ENCODE data around the gene YIPF3.
"Not testable (repeated sequence)": the region's sequence is repeated elsewhere in the genome, so short reads cannot be mapped to it uniquely, and the experiment has no call there.

Gene YIPF3

DNA sequence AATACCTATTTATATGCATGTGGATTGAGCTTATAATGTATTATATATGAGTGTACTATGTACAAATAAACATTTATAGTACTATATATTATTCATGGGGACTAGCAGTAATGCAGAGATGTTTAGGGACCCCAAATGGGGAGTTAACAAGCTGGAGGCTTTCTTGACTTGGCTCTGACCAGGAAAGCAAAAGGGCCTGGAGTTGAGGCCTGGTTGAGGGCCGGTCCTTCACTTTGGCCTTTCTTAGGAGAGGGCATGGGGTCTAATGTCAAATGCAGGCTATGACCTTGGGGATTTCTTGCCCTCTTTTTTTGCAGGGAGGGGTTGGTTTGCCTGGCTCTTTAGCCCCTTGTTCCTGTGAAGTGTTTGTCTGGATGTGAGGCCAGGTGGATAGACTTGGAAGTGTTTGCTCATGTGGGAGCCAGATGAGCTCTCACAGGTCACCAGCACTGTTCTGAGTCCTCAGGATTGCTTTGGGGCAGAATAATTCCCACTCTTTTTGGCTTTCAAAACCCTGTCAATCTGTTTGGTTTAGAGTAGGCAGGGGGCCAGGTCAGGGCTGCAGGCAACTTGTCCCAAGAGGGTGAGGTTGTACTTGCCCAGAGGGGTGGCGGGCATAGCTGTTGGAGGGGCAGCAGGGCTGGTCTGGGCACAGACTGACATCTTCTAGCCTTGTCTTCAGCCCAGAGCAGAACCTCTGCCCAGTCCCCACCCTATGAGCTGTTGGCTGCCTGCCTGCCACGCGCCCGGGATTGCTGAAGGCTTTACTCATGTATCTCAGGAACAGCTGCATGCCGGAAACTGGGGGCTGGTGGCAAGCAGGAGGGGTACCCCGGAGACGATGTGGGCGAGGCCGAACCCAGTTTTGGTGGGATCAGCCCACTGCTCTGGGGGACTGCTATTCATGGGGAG lies 24.7 kb downstream of the YIPF3 start:
- DNase-seq = no peak

DNA sequence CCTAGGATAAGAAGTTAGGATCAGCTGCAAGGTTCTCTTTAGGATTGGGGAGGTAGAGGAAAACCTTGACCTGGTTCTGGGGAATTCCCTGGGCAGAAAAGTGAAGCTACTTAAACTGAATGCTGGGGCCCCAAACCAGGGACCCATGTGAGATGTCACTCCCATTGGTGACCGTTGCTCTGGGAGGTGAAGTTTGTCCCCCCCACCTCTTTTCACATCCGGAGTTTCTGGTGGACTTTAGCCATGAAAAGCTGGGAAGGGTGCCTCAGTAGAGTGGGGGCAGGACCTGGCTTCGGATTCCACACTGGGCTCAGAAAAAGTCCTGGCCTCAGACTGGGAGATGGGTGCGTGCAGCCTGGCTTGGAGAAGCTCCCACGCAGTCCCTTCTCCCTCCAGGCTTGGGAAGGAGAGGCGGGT lies 26.2 kb downstream of the YIPF3 start:
- no peak for DNase-seq

DNA sequence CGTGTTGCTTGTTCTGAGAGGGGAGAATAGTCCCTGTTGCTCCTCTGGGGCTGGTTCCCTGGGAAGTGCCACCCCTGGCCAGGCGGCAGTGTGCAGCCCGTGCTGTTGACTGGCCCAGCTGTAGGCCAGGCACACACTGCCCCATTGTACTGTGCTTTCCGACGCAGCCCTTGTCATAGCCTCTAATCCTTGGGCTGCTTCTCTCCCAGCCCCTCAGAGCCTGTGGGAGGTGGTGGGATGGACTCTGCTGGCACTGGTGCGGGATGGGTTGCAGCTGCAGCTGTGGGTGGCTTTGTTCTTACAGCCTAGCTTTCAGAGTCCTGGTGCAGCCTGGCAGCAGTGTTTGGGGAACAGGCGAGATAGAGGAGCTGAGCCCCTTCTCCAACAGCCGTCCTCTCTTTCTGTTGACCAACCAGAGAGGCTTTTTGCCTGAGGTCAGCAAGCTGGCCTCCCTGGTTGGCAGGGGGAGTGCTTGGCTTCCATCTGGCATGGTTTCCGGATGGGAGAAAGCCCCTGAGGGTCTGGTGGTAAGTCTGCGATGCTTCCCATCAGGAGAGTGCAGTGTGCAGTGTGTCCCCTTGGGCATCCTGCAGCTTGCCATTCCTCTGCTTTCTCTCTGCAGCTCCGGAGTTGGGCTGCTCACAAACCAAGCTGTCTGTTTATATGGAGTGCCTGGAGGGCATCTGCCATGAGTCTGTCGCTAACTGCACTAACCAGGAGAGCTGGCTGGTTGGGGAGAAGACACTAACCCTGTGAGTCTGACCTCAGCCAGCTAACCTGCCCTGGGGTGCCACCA lies 27.3 kb downstream of the YIPF3 start:
- no peak for DNase-seq

DNA sequence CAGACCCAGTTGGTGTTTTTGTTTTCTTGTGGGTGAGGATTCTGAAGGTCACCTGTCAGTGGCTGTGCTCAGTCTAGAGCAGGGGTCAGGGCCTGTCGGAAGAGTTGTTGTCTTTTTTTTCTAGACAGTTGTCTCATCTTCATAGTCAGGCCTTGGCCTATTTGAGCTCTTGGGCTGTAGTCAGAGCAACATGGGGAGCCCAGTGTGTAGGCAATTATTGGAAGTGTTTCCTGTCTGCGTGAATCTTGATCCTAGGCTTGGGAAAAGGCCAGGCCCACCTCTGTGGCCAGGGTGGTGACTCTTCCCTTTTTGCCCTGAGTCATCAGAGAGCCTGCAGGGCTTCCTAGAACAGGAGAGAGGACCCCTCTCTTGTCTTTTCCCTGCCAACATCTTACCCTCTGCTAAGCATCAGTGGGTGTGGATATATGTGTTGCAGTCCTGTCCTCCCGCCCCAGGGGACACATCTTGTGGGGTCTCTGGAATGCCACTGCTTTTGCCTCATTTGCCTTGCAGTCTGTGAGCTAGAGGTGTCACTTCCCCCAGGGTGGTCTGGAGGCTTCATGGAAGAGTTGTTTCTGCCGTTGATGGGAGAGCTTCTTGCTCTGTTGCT lies 28.0 kb downstream of the YIPF3 start:
- DNase-seq = no peak

DNA sequence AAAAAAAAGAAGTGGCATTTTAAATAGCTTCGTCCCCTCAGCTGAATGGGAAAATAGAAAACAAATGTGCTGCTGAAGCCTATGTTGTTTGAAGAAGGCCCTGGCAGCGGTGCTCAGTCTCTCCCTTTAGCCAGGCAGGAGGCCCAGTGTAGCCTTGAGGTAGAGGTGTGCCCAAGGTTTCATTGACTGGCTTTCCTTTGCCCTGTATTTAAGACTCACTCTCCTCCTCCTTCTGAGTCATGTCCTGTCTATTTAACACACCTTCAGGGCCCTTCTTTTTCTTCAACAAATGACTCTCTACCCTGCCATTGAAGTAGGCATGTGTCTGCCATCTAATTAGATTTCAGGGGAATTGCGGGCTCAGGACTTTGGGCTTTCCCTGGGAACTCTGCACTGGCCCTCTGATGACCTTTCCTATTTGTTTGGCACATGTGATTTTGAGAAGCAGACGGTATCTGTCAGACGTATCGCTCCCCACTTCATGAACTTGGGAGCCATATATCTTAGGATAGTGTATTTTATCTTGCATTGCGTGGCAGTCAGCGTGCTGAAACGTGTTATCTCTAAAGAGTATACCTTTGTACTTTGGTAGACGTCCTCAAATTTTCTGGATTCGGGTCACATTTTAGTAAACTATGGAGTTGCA lies 35.0 kb downstream of the YIPF3 start:
- DNase-seq = no peak

DNA sequence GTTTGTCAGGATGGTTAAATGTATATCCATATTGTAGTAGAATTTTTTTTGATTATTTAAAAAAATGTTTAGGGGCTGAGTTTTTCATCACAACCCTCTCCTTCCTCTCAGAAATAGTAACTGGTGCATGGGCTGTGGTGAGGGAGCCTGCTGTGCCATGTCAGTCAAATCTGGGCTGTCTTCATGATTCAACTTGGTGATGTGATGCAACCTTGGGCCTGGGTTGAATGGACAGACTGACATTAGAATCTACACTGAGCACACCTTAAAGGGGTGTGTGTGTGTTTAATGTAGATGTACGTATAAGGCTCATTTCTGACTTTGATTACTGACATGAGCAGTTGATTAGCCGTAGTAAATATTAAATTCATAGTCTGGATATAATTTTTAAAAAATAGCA lies 35.7 kb downstream of the YIPF3 start:
- no peak for DNase-seq

DNA sequence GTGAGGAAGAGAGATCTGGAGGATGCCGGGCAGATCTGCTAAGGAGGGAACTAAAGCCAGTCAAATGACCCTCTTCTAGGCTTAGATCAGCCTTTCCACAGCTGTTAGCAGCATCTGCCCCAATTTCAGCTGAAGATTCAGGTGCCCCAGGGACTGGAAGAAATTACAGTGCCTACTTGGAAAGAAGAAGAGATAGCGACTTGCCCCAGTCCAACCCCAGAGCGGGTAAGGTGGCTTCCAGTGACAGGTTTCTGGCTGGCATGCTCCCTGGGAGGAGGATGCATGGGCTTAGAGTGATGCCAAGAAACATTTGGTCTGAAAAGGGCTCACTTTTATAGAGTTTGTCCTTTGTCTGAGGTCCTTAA lies 38.7 kb downstream of the YIPF3 start:
- DNase-seq = no peak

DNA sequence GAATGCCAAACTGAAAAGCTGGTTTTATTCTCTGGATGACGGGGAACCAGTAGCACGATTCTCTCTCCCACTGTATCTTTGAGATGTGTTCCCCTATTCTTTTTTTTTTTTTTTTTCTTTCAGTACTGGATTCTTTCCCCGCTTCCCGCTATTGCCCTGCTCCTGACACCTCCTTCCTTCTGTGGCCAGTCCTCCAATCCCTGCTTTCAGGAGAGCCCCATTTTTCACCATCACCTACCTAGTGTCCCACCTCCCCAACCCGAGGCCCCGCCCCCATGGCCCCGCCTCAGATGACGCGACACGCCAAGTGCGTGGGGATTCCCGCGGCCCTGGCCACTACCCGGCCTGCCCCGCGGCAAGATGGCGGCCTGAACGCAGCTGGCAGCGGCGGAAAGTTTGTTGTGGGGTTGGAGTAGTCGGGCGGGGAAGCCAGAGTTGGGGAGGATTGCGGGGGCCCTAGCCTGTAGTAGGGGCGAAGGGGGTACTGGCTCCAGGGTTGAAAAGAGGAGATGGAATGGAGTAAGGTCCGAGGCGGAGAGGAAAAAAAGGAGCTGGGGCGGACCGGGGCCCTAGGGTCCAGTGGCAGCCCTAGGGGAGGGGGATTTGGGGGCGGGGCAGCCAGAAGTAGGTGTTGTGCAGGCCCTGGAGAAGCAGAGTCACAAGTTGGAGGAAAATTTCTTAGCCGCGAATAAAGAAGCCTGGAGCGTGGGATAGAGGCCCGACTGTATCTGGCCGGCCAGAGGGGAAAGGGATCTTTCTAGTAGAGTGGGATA lies 39.3 kb downstream of the YIPF3 start, which contains the start of gene TJAP1:
Gene TJAP1, plus strand, starts transcription at position 336 of the 773 bp plus-strand sequence. CDS start 21,432 bp downstream, outside the sequence.
- DNase-seq = peak; percentile 89 to 98 (median 95)

DNA sequence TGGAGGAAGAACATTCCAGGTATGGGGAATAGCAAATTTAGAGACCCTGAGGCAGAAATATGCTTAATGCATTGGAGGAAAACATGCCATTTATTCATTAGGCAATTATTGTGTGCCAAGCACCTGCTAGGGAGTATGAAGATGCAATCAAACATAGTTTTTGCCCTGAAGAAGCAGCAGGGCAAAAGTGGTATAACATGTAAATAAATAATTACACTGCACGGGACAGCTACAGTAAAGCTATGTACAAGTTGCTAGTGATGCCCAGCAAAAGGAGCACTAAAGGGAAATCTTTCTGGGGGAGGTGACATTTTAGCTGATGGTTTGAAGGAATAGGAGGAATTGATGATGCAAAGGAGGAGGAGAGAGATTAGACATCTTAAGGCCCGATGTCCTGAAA lies 40.0 kb downstream of the YIPF3 start:
- no peak for DNase-seq

DNA sequence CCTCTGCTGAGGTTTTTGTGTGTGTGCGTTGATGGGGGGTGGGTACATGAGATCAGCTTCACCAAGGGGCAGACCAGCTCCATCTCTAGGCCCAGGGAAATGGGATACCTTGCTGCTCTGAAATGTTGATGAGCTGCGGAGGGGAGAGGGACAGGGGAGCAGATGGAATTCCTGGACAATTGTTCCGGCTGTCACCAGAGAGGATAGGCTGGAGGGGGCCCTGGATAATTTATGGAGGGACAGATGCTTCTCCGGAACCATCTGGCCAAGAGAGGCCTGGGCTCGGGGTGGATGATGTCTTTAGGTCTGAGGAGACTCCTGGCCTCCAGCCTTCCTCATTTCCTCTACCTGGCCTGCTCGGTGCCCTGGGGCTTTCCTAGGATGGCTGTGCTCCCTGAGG lies 41.2 kb downstream of the YIPF3 start:
- DNase-seq = no peak

DNA sequence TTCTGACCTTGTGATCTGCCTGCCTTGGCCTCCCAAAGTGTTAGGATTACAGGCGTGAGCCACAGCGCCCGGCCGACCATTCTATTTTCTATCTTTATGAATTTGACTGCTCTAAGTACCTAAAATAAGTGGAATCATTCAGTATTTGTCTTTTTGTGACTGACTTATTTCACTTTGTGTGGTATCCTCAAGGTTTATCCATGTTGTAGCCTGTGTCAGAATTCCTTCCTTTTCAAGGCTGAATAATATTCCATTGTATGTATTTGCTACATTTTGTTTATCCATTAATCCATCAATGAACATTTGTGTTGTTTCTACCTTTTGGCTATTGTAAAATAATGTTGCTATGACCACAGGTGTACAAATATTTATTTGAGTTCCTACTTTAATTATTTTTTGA lies 44.2 kb downstream of the YIPF3 start:
- DNase-seq = no peak

DNA sequence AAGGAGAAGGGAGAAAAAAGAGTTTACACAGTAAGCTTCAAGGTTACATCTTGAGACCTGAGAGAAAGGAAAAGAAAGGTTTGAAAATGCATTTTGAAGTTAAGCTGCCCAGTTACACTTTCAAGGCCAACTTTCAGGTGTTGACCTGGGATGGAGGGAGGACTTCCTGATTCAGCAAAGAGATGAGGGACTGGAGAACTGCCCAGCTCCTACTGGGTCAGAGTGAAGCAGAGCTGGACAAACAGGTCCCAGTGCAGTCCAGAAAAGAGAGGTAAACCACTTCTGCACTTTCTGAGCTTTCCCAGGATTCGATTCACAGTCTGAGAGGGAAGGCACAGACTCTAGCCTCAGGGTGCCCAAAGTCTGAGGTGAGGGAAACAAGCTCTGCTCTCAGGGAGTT lies 45.3 kb downstream of the YIPF3 start:
- no peak for DNase-seq

DNA sequence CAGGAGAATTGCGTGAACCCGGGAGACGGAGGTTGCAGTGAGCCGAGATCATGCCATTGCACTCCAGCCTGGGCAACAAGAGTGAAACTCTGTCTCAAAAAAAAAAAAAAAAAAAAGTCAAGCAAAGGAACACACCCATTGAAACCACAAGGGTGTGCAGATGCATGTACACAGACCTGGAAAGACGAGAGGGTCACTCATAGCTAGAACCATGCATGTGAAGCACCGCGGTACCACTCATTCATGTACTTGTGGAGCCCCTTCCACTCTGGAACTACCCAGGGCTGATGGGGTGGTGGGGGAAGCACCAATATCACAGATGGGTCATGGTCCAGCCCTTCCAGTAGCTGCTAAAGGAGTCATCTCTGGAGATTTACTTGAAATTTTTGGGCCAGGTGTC lies 46.8 kb downstream of the YIPF3 start:
- DNase-seq = no peak

DNA sequence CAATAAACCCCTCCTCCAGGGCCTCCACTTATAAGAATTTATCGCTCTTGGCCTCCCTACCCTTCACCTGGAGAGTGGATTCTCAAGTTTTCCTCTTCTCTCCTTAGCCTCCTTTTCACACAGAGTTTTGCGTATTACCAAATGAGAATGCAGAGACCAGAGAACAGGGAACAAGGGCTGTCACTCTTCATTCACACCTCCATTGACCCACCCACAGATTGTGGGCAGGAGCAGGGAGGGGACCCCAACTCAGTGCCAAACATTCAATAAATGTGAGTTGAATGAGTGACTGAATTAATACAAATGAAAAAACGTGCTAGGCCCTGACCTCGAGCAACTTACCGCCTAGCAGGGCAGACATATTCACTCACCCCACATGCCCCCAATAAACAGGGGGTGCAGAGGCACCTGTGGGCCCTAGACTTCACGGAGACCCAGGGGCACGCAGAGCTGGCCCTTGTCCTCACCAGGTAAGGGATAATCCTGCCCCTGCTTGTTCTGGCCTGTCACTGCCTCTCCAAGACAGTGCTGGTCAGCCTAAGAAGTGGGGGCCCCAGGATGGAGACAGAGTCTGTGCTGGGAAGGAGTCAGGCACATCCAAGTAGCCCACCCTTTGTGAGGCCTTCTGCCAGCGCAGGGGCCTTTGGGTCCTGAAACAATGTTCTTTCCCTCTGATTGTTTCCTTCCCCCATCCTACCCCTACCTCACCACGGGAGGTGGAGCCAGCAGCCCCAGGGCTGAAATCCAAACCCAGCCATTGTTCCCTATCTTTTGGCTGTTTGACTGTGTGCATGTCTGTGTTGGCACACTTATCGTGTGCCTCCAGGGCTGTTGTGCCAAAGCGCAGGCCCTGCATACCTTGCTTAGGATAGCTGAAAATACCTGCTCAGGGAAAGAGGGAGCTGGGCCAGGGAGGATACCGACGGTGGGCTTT lies 47.7 kb downstream of the YIPF3 start:
- DNase-seq = no peak

DNA sequence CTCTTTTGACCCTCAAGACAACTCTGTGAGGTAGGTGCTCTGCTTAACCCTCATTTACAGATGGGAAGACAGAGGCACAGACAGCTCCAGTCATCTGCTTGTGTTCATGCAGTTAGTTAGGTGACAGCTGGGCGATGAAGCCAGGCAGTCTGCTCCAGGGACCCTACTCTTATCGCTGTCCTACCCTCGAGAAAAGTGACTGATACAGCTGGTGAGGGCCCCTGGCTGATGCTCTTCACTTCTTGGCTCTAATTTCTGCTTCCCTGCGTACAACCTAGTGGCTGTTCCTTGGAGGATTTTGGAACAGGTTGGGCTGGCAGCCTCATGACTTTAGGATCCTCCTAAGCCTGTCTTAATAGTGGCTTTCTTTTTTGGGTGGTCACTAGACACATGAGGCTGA lies 48.5 kb downstream of the YIPF3 start:
- DNase-seq = no peak

DNA sequence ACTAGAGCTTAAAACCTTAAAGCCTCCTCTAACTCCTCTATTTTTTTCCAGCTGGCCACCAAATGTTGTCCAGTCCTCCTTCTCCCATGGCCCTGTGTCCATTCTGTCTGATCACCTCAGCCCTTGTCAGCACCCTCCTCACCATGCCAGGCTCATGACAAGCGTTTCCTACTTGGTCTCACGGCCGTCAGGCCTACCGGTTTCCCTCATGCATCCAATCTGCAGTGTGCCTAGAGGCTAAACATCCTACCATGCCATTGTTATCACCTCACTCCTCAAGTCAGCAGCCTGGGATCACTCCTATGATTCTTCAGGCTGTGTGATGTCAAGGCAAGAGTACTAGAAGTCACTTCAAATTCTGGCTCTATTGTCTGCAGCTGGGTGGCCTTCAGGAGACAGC lies 49.0 kb downstream of the YIPF3 start:
- DNase-seq = no peak

DNA sequence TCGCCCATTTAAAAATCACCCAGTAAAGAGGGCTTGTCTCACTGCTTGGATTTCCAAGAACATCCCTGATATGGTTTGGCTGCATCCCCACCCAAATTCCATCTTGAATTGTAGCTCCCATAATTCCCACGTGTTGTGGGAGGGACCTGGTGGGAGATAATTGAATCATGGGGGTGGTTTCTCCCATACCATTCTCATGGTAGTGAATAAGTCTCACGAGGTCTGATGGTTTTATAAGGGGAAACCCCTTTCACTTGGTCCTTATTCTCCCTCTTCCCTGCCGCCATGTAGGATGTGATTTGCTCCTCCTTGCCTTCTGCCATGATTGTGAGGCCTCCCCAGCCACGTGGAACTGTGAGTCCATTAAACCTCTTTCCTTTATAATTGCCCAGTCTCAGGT lies 49.5 kb downstream of the YIPF3 start:
- DNase-seq = not testable (repeated sequence)

DNA sequence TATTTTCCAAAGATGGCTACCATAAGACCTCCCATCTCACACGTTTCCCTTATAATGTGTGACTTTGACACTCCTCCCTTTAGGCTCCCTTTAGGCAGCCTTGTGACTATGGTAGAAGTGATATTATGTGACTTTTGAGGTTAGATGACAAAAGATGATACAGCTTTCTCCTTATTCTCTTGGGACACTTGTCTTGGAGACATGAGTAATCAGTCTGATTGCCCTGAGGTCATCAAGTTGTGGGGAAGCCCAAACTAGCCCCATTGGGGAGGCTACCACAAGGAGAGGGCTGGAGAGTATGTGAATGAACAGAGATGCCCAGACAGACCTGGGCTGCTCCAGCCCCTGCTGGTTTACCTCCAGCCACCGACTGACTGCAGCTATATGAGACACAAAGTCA lies 50.8 kb downstream of the YIPF3 start:
- no peak for DNase-seq

DNA sequence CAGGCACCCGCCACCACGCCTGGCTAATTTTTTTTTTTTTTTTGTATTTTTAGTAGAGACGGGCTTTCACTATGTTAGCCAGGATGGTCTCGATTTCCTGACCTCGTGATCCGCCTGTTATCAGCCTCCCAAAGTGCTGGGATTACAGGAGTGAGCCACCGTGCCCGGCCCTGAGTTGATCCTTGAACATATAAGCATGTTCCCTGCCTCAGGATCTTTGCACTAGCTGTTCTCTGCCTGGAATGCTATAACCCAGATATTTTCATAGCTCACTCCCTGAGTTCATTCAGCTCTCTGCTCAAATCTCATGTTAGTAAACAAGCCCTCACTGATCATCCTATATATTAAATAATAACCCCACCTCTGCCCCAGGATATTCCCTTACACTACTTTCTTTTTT lies 52.4 kb downstream of the YIPF3 start:
- DNase-seq = no peak

DNA sequence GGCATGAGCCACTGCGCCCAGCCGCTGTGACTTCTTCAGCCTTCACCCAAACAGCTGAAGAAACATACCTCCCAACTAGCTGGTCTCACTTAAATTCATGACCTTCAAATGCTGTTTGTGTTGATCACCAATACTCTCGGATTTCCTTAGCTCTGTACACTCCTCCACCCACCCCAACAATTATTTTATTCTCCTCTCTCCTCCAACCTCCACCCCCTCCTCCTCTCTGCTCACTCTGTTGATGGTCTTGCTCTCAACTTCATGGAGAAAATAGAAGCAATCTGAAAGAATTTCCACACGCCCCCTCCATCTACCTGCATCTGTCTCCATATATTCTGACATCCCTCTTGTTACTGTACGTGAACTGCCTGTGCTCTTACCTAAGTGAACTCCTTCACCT lies 54.8 kb downstream of the YIPF3 start:
- no peak for DNase-seq

Data from activated naive CD4-positive, alpha-beta T cell (primary cell).